HEK293T (cell line): Measurements from ENCODE around the gene C17orf113.
"Not testable (repeated sequence)": the region's sequence is repeated elsewhere in the genome, so short reads cannot be mapped to it uniquely, and the experiment has no call there.

Experiments
- CTCF ChIA-PET: fragments of 350-600 bp; formaldehyde crosslinking; extraction: SDS; loops from one replicate; lab custom pipeline; 2021; ENCODE audit warnings: antibody characterized with exemption, inconsistent platforms; lab: Yijun Ruan, JAX
- POLR2A ChIA-PET: fragments of 350-600 bp; formaldehyde crosslinking; extraction: SDS; loops from one replicate; lab custom pipeline; 2020; ENCODE audit warnings: antibody characterized with exemption, inconsistent platforms; lab: Yijun Ruan, JAX
- DNase-seq: peaks from one replicate; pipeline ENCODE4 v3.0.0; 2012; ENCODE audit warnings: mixed read lengths; ENCODE audit errors: extremely low spot score
- ARNT ChIP-seq: fragments of 450-650 bp; IDR thresholded peaks from 2 replicates; pipeline ENCODE4 v1.6.1; 2017; ENCODE audit warnings: mild to moderate bottlenecking
- BHLHE40 ChIP-seq: fragments of 450-650 bp; IDR thresholded peaks from 2 replicates; pipeline ENCODE4 v1.6.1; 2016; ENCODE audit warnings: mild to moderate bottlenecking, moderate library complexity, borderline replicate concordance
- CTBP1 ChIP-seq: fragments of 450-650 bp; IDR thresholded peaks from 2 replicates; pipeline ENCODE4 v1.6.1; 2016; ENCODE audit warnings: borderline replicate concordance
- ELF4 ChIP-seq: fragments of 450-650 bp; IDR thresholded peaks from 2 replicates; pipeline ENCODE4 v1.6.1; 2017; ENCODE audit warnings: antibody characterized with exemption
- FOXA1 ChIP-seq: fragments of 450-650 bp; IDR thresholded peaks from 2 replicates; pipeline ENCODE4 v1.6.1; 2016; ENCODE audit warnings: mild to moderate bottlenecking
- FOXK2 ChIP-seq: fragments of 450-650 bp; IDR thresholded peaks from 2 replicates; pipeline ENCODE4 v1.6.1; 2016; ENCODE audit warnings: mild to moderate bottlenecking
- FOXM1 ChIP-seq: fragments of 450-650 bp; IDR thresholded peaks from 2 replicates; pipeline ENCODE4 v1.6.1; 2017; ENCODE audit warnings: mild to moderate bottlenecking, borderline replicate concordance
- HDGF ChIP-seq: fragments of 450-650 bp; IDR thresholded peaks from 2 replicates; pipeline ENCODE4 v1.6.1; 2017; ENCODE audit warnings: antibody characterized with exemption, borderline replicate concordance
- L3MBTL2 ChIP-seq: fragments of 450-650 bp; conservative IDR thresholded peaks from 2 replicates; pipeline ENCODE4 v1.6.1; 2016; ENCODE audit warnings: mild to moderate bottlenecking
- LEF1 ChIP-seq: fragments of 450-650 bp; IDR thresholded peaks from 2 replicates; pipeline ENCODE4 v1.6.1; 2017; ENCODE audit warnings: mild to moderate bottlenecking, borderline replicate concordance
- NFRKB ChIP-seq: fragments of 450-650 bp; IDR thresholded peaks from 2 replicates; pipeline ENCODE4 v1.6.1; 2016; ENCODE audit warnings: mild to moderate bottlenecking, moderate library complexity
- SP1 ChIP-seq: fragments of 450-650 bp; IDR thresholded peaks from 2 replicates; pipeline ENCODE4 v1.6.1; 2017
- SUZ12 ChIP-seq: fragments of 450-650 bp; IDR thresholded peaks from 2 replicates; pipeline ENCODE4 v1.6.1; 2016; ENCODE audit warnings: mild to moderate bottlenecking
- TARDBP ChIP-seq: fragments of 450-650 bp; IDR thresholded peaks from 2 replicates; pipeline ENCODE4 v1.6.1; 2016
- ZNF384 ChIP-seq: fragments of 450-650 bp; IDR thresholded peaks from 2 replicates; pipeline ENCODE4 v1.6.1; 2016
- TF ChIP-seq, protein P1 (sequence below): fragments of 450-650 bp; IDR thresholded peaks from 2 replicates; pipeline ENCODE4 v1.6.1; 2016

C17orf113 gene

GRCh38 chr17:42025191-42025579 is 25.2 kb downstream of the C17orf113 start:
- no peak for DNase-seq
- ChIA-PET POLR2A (interaction anchor here (0.6 to 4.5 kb wide), 11 partner anchors 8 to 95 kb away, joined by 3 to 37 read pairs (median 4); partner anchors contain the start of genes CNP and DNAJC7), CTCF (interaction anchor here (0.6 to 1.9 kb wide), 12 partner anchors 10 to 94 kb away, joined by 3 to 7 read pairs (median 4); no protein-coding TSS in a partner anchor)
- TF ChIP-seq FOXA1 = no peak
- no peak for TF ChIP-seq LEF1
- no peak for TF ChIP-seq NFRKB
- TF ChIP-seq ZNF384 = no peak
- TF ChIP-seq ARNT = no peak
- TF ChIP-seq L3MBTL2 = no peak
- no peak for TF ChIP-seq FOXK2
- TF ChIP-seq TARDBP = no peak
- TF ChIP-seq, protein P1, sequence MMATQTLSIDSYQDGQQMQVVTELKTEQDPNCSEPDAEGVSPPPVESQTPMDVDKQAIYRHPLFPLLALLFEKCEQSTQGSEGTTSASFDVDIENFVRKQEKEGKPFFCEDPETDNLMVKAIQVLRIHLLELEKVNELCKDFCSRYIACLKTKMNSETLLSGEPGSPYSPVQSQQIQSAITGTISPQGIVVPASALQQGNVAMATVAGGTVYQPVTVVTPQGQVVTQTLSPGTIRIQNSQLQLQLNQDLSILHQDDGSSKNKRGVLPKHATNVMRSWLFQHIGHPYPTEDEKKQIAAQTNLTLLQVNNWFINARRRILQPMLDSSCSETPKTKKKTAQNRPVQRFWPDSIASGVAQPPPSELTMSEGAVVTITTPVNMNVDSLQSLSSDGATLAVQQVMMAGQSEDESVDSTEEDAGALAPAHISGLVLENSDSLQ = no peak
- no peak for TF ChIP-seq CTBP1
- no peak for TF ChIP-seq ELF4
- TF ChIP-seq FOXM1 = no peak

DNA sequence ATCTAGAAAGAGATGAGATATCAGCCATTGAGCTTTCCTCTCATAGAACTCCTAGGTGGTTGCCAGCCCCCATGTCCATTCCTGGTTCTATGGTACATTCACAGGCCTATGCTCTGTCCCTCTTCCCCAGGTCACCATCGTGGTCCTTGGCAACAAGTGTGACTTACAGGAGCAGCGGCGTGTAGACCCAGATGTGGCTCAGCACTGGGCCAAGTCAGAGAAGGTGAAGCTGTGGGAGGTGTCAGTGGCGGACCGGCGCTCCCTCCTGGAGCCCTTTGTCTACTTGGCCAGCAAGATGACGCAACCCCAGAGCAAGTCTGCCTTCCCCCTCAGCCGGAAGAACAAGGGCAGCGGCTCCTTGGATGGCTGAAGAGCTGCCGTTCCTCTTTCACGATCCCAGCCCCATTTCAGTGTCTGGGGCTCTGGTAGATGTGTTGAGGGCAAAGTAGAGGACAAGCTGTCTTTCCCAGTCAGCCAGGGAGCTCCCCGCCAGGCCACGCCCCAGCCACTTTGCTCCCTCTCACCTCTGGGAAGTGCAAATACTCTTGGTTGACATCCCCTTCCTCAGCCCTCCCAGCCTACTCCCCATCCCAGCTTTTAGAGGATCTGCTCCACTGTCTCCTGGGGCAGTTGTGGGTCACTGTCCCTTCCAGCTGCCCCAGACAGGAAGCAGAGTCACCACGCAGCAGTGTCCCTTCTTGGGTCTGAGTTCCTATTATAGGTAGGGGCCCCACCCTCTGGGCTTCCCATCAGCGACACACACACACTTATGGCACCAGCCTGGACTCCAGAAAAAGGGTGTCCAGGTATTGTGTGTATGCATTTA is 26.7 kb downstream of the C17orf113 start:
- POLR2A ChIA-PET = interaction anchor here (2.1 to 2.6 kb wide), 2 partner anchors 57 to 96 kb away, joined by 8 to 11 read pairs; partner anchors contain the start of gene CNP
- DNase-seq = no peak
- CTCF ChIA-PET = no interaction called here
- TF ChIP-seq SUZ12 = no peak
- no peak for TF ChIP-seq ARNT

DNA sequence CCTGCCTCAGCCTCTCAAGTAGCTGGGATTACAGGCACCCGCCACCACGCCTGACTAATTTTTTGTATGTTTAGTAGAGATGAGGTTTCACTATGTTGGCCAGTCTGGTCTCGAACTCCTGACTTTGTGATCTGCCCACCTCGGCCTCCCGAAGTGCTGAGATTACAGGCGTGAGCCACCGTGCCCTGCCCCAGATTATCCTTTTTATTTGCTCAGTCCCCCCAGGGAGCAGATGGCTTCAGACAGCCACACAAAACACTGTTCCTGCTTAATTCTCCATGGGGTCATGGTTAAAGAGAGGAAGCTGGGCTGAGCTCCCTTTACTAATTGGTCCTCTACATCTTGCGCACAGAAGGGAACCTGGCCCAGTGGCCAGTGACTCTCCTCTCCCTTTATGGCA is 29.6 kb downstream of the C17orf113 start:
- not testable (repeated sequence) for DNase-seq
- ChIA-PET POLR2A (interaction anchor here (1.1 to 6.9 kb wide), 11 partner anchors 8 to 100 kb away, joined by 3 to 117 read pairs (median 7); partner anchors contain the start of genes CNP, KAT2A and ZNF385C), CTCF (interaction anchor here (0.5 to 2.0 kb wide), 4 partner anchors 57 to 169 kb away, joined by 3 to 10 read pairs (median 3); no protein-coding TSS in a partner anchor)

GRCh38 chr17:42019509-42020404 is 30.6 kb downstream of the C17orf113 start, which contains the start of gene NKIRAS2:
Gene NKIRAS2 (plus strand): TSS chr17:42020090. CDS start chr17:42021578, 1,488 bp downstream.
- ChIA-PET POLR2A (interaction anchor here (0.6 to 6.9 kb wide), 27 partner anchors 9 to 548 kb away, joined by 3 to 117 read pairs (median 4); partner anchors contain the start of genes ACLY, CNP, GHDC and KAT2A), CTCF (interaction anchor here (0.6 to 2.0 kb wide), 10 partner anchors 12 to 256 kb away, joined by 3 to 10 read pairs (median 4); no protein-coding TSS in a partner anchor)
- TF ChIP-seq HDGF (no peak), FOXA1 (no peak), L3MBTL2 (no peak; the same call in 1 of the 2 replicates), NFRKB (no peak), ARNT (0 out of 2 replicates have a peak, but pooled peaks have one; percentile 36), CTBP1 (no peak), FOXM1 (no peak; the same call in 1 of the 2 replicates), BHLHE40 (no peak)
- TF ChIP-seq, protein P1 = no peak
- peak; percentile 89 for DNase-seq

DNA sequence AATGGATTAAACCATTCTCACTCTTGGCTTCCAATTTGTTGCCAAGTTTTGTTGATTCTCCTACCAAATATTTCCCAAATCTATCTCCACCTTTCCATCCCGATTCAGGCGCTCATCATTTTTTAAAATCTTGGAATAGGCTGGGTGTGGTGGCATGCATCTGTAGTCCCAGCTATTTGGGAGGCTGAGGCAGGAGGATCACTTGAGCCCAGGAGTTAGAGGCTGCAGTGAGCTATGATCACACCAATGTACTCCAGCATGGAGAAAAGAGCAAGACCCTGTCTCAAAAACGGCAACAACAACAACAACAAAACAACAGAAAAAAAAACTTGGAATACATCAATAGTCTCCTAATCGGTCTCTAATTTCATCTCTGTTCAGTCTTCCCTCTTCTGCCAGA is 31.4 kb downstream of the C17orf113 start:
- no peak for DNase-seq
- ChIA-PET POLR2A (interaction anchor here (0.7 to 6.9 kb wide), 21 partner anchors 8 to 287 kb away, joined by 3 to 117 read pairs (median 7); partner anchors contain the start of genes ACLY, CNP, DHX58 and KAT2A), CTCF (interaction anchor here (1.1 to 2.2 kb wide), 3 partner anchors 26 to 73 kb away, joined by 3 to 9 read pairs (median 4); partner anchors contain the start of gene CNP)
- TF ChIP-seq ZNF384 (no peak), ARNT (no peak), FOXK2 (no peak), SUZ12 (no peak), LEF1 (no peak), FOXA1 (no peak), NFRKB (no peak), ELF4 (no peak)

GRCh38 chr17:42018339-42018738 is 32.1 kb downstream of the C17orf113 start:
- CTCF ChIA-PET = interaction anchor here (0.5 to 2.2 kb wide), 7 partner anchors 10 to 240 kb away, joined by 3 to 9 read pairs (median 4); partner anchors contain the start of genes C17orf113 and CNP
- POLR2A ChIA-PET = interaction anchor here (0.7 to 6.9 kb wide), 34 partner anchors 9 to 405 kb away, joined by 3 to 117 read pairs (median 6); partner anchors contain the start of genes ACLY, CAVIN1, CNP and DHX58
- DNase-seq = no peak
- TF ChIP-seq HDGF = no peak
- no peak for TF ChIP-seq BHLHE40
- TF ChIP-seq ARNT = no peak
- TF ChIP-seq NFRKB = no peak
- TF ChIP-seq ELF4 = no peak
- TF ChIP-seq FOXK2 = no peak
- TF ChIP-seq, protein P1 = no peak
- TF ChIP-seq ZNF384 = no peak
- no peak for TF ChIP-seq FOXA1
- no peak for TF ChIP-seq CTBP1
- no peak for TF ChIP-seq SUZ12
- no peak for TF ChIP-seq L3MBTL2
- TF ChIP-seq LEF1 = no peak
- TF ChIP-seq SP1 = no peak
- no peak for TF ChIP-seq TARDBP
- TF ChIP-seq FOXM1 = no peak
